Spinal cord (tissue), 10 donors: Measurements from ENCODE around the gene SNRNP27. TPM values are rescaled to one million over a fixed set of nuclear protein-coding genes. Genes with fewer than 3 reads are reported as not detected.

Source experiments
- DNase-seq, 6 donors: peaks; one replicate each; pipeline versions ENCODE4 v3.0.0 to v3.0.0-alpha.2; 2013 to 2015; ENCODE audit warnings: low spot score in 6 of 6, low read depth in 4 of 6
- H3K27ac ChIP-seq: one replicate; pipeline ENCODE4 v1.5.1; 2013; ENCODE audit warnings: low read depth, low read length, control low read depth
- H3K27me3 ChIP-seq: one replicate; pipeline ENCODE4 v1.6.1; 2013; ENCODE audit warnings: low read length; ENCODE audit not compliant: control insufficient read depth, insufficient read depth
- H3K36me3 ChIP-seq: one replicate; pipeline ENCODE4 v1.6.1; 2013; ENCODE audit warnings: low read length; ENCODE audit not compliant: control insufficient read depth, insufficient read depth
- H3K4me1 ChIP-seq: one replicate; pipeline ENCODE4 v1.6.1; 2013; ENCODE audit warnings: low read length; ENCODE audit not compliant: control insufficient read depth, insufficient read depth
- H3K4me3 ChIP-seq: one replicate; pipeline ENCODE4 v1.5.1; 2013; ENCODE audit warnings: low read depth, low read length, control low read depth
- H3K9me3 ChIP-seq: one replicate; pipeline ENCODE4 v1.6.1; 2013; ENCODE audit warnings: low read length; ENCODE audit not compliant: control insufficient read depth, insufficient read depth
- WGBS: methylation state at CpG from one replicate; pipeline ENCODE4 v1.1.5; 2013; ENCODE audit warnings: missing lambda C conversion rate; ENCODE audit not compliant: insufficient coverage; 5-methylcytosine and 5-hydroxymethylcytosine counted together
- polyA plus RNA-seq, 2 donors: library from polyadenylated mRNA; unstranded; fragments of 120-200 nt; gene quantifications; one replicate each; pipeline ENCODE4 v1.2.1, GENCODE V29; 2013; ENCODE audit not compliant: insufficient read length in 2 of 2
- total RNA-seq, 2 donors: library from RNA; depleted of rRNA in 1 of 2; stranded (reverse); fragments of 120-200 nt in 1 of 2; fragments of >200 nt in 1 of 2; gene quantifications; one replicate each; pipeline versions ENCODE4 v1.2.3 to v1.2.4, GENCODE V29; 2013 to 2014
- donor health status: healthy.

The SNRNP27 gene
- total and polyA plus RNA-seq, 4 donors: 57.0 to 95.8 (median 80.4) TPM

DNA sequence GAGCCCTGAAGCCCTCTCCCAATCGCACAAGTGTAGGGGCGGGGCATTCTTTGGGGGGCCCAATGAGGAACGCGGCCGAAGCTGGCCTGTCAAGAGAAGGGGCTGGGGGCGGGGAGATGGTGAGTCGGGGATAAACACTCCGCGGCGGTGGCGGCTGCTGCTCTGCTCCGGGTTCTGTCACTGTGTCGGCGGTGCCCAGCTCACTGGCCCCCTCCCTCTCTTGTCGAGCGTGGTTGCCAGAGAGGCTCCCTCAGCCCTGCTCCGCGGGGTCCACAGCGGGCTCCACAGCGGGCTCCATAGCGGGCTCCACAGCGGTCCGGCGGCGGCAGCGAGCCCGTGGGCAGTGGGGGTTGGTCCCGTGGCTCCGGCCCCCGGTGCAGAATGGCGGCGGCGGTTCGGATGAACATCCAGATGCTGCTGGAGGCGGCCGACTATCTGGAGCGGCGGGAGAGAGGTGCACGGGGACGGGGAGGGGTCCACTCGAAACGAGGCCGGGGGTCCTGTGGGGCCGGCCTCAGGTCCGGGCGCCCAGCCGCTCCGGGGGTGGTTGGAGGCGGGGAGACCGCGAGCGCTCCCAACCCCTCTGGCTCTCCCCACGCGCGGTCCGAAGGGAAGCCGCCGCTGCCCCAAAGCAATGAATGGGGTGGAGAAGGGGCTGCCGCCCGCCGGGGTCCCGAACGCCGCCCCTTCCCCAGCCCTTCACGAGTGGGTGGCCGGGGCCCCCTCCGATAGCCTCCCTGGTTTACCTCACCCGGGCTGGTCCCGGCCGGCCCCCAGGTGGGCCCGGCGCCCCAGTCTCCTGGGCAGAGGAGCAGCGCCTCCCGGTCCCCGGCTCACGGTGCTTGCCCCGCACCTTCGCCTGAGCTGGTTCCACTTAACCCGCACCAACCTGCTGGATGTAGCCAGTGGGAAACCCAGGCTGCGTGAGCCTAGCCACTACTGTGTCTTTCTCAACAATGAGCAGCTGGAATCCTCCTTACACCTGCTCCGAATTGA is 21.5 kb downstream of the SNRNP27 start, which contains the start of gene MXD1:
Gene MXD1 (plus strand): TSS at position 160 of the 996 bp plus-strand sequence. CDS start 222 bp downstream, at position 382.
- peak in 2 of 6 donors; percentile 31 to 44 for DNase-seq
- H3K4me3 ChIP-seq: peak within 1 kb of the TSS; percentile 72
- peak within 1 kb of the TSS; percentile 97 for H3K27ac ChIP-seq
- H3K27me3 ChIP-seq: no peaks in the 10 kb centered on the region
- under 1% methylated on average over 75 of the region's 81 CpGs for WGBS
- H3K36me3 ChIP-seq: peaks cover 10% of the 10 kb centered on the region
- no peaks in the 10 kb centered on the region for H3K9me3 ChIP-seq
- peaks cover 11% of the 10 kb centered on the region for H3K4me1 ChIP-seq

DNA sequence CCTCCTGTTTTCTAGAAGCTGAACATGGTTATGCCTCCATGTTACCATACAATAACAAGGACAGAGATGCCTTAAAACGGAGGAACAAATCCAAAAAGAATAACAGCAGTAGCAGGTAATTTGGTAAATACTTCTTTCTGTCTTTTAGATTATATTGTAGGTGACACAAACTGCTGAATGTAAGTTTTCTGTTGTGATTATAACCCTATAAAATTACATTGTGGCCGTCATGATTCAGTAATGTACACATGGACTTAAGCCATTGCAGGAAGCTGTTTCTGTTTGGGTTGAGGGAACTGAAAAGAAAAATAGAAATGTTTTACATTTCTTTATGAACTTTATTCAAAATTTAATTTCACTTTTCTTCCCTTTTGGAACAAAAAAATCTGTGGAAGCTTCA is 22.4 kb downstream of the SNRNP27 start:
- H3K36me3 ChIP-seq: peaks cover 10% of the 10 kb centered on the region
- H3K27ac ChIP-seq: no peak overlapping the region
- no CpG with 5 or more reads among the region's 2 CpGs for WGBS
- H3K9me3 ChIP-seq: no peaks in the 10 kb centered on the region
- H3K27me3 ChIP-seq: no peaks in the 10 kb centered on the region
- H3K4me1 ChIP-seq: peaks cover 11% of the 10 kb centered on the region
- DNase-seq: no peak
- peak overlapping the region; percentile 72 for H3K4me3 ChIP-seq

DNA sequence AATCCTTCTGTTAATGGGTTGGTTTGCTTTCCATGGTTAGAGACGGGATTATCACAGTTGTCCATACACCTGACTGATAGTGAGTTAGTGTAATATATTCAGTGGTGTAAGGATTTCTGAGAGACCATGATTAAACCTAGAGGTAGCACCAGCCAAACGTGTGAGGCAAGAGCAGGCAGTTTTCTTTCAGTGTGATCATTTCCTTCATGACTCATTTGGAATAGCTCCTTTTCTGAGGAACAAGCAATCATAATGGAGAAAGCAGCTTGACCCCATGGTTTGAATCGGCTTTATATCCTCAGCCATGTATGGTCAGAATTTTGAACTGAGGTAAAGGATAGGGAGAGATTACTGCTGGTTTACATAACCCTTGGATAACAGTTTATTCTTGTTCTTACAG is 24.1 kb downstream of the SNRNP27 start:
- H3K4me3 ChIP-seq: no peak overlapping the region

DNA sequence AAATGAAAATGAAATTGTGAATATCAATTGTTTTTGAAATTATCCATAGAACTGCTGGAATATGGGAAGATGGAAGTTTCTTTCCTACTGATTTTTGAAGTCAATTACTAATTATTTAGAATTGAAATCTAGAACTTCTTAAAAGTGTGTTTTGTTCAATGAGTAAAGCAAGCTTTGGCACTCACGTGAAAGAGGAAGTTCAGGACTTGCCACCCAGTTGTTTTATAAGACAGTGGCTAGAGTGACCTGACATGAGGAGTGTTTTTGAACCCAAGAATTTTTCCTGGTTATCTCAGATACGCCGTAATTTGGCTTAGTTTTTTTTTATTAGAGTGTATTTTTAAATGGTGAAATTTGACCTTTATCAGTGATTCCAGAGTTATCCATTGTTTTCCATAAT is 24.6 kb downstream of the SNRNP27 start:
- Histone ChIP-seq H3K4me3 (no peak overlapping the region), H3K27ac (no peak overlapping the region), H3K27me3 (no peaks in the 10 kb centered on the region), H3K9me3 (no peaks in the 10 kb centered on the region), H3K36me3 (peaks cover 15% of the 10 kb centered on the region), H3K4me1 (peaks cover 11% of the 10 kb centered on the region)
- no CpG with 5 or more reads among the region's 3 CpGs for WGBS
- DNase-seq: no peak

More for the DNA sequence above, 24.1 kb downstream of the SNRNP27 start:
- Histone ChIP-seq H3K27ac (no peak overlapping the region), H3K36me3 (peaks cover 13% of the 10 kb centered on the region), H3K9me3 (no peaks in the 10 kb centered on the region), H3K27me3 (no peaks in the 10 kb centered on the region), H3K4me1 (peaks cover 11% of the 10 kb centered on the region)
- DNase-seq: no peak
- 100% methylated on average over 1 of the region's 3 CpGs for WGBS

DNA sequence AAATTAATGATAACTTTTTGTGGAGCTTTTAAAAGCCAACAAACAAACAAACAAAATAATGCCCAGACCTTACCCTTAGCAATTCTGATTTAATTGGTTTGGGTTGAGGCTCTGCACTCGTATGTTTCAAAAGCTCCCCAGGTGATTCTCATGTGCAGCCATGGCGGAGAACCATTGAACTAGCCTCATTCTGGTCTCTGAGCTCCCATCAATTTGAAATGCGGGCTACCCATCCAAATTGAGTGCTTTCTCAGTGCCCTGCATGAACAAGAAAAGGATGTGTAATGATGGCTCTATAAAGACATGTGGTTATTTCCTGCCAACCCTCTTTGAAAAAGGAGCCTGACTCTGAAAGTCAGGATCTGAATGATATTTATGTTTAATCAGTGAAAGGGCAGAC is 29.4 kb downstream of the SNRNP27 start:
- H3K36me3 ChIP-seq: peaks cover 15% of the 10 kb centered on the region
- no peak overlapping the region for H3K27ac ChIP-seq
- peak in 1 of 6 donors; percentile 76 for DNase-seq
- no peaks in the 10 kb centered on the region for H3K4me1 ChIP-seq
- H3K4me3 ChIP-seq: no peak overlapping the region
- no peaks in the 10 kb centered on the region for H3K9me3 ChIP-seq
- H3K27me3 ChIP-seq: no peaks in the 10 kb centered on the region
- WGBS: no CpG with 5 or more reads among the region's 3 CpGs

DNA sequence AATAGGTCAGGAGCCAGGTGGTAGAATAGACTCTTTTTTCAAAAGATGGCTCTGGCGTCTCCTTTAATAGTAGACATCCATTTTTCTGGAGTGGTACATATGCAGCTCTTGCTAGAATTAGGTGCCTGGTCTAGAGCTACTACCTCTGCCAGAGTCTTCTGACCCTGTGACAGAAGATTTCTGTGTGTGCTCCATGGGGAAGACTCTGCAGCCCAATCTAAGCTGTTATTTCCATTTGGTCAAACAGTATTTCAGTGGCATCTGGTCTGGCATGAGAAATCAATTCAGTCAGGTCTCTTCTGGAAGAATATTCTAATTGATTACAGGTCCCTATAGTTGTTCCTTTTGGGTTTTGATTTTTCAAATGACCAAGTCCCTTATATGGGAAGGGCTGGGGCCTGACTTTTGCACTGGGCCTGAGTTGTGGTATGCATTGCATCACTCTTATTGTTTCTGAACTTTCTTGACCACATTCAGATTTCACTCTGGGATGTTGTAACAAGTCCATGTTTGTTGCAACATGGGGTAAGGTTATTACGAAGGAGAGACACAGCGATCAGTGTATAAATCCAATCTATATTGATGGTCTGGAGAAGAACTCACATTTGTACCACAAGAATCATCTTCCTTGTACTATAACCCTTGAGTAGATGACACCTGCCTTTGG is 33.2 kb downstream of the SNRNP27 start:
- no peak overlapping the region for H3K4me3 ChIP-seq
- 60% methylated on average over 1 of the region's 3 CpGs for WGBS
- H3K27ac ChIP-seq: no peak overlapping the region
- H3K27me3 ChIP-seq: no peaks in the 10 kb centered on the region
- H3K36me3 ChIP-seq: peaks cover 5% of the 10 kb centered on the region
- no peak for DNase-seq
- no peaks in the 10 kb centered on the region for H3K4me1 ChIP-seq
- no peaks in the 10 kb centered on the region for H3K9me3 ChIP-seq

DNA sequence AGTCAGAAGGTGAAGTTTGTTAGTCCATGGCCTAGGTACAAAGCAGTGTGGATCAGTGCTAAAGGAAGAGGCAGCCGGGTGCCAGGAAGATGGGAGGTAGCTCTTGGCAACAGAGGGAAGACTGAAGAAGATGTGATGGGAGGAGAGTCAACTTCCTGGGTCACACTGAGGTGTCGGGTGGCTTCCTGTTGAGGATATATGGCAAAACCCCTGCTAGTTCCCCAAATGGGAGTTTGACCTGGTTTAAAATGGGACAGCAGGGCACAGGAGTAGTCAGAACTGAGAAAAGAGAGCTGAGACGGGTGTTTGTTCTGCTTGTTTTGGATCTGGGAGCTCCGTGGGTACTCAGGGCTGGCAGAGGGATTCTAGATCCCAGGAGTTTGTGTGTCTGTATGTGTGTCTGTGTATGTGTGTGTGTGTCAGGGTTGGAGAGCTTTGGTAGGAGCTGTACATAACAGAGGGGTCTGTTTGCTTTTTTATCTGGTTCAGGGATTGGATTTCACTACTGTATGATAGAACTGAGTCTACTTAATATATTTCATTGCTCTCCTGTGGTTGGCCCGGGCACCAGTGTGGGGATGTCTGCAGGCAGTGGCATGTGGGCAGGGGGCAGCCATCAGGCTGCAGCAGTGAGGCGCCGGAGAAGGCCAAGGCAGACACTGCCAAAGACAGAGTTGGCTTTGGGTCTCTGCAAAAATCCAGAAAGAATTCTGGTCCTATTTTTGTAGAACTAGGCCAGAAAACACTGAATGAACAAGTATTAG is 38.3 kb downstream of the SNRNP27 start:
- no peak overlapping the region for H3K27ac ChIP-seq
- H3K36me3 ChIP-seq: peaks cover 16% of the 10 kb centered on the region
- H3K4me3 ChIP-seq: no peak overlapping the region
- no peaks in the 10 kb centered on the region for H3K27me3 ChIP-seq
- DNase-seq: no peak
- no peaks in the 10 kb centered on the region for H3K9me3 ChIP-seq
- WGBS: 73% methylated on average over 7 of the region's 7 CpGs
- H3K4me1 ChIP-seq: peaks cover 4% of the 10 kb centered on the region

DNA sequence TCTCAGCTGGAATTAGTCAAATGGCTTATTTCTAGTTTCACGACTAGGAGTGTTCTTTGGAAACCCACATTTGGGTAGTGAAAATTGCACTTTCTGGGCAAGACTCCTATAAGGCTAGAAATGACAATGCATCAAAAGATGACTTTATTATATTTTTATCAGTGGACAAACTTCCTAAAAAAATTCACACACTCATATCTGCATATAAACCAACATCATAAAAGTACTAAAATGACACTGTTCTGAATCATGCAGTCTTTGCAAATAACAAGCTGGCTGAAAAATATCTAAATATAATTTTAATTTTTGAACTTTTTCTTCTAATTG is 38.8 kb downstream of the SNRNP27 start:
- no CpG with 5 or more reads among the region's 1 CpG for WGBS
- peaks cover 22% of the 10 kb centered on the region for H3K36me3 ChIP-seq
- peaks cover 4% of the 10 kb centered on the region for H3K4me1 ChIP-seq
- H3K9me3 ChIP-seq: no peaks in the 10 kb centered on the region
- no peak overlapping the region for H3K27ac ChIP-seq
- no peaks in the 10 kb centered on the region for H3K27me3 ChIP-seq
- no peak overlapping the region for H3K4me3 ChIP-seq
- DNase-seq: no peak

DNA sequence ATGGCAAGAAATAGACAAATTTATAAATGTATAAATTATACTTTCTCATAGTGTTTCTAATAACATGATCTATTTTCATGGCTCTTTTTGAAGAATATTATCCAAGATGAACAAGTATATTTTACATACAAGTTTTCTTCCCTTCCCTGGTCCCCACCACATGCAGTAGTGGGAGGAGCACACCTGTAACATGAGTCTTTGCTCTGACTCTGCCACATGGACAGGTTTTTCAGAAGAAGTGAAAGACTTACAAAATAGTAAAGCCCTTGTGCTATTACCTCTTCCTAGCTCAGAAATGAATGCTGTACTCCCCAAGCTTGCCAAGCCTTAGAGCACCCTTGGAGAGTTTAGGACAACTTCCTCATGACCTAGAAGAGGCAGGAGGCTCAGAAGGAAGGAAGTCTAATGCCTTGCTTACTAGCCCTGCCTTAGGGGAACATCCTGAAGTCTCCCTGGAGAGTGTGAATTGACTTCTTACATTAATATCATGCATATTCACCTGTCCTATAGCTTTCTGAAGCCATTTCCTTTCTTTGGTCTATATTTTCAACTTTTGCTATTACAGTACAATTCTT is 39.6 kb downstream of the SNRNP27 start:
- H3K9me3 ChIP-seq: no peaks in the 10 kb centered on the region
- H3K27me3 ChIP-seq: no peaks in the 10 kb centered on the region
- H3K27ac ChIP-seq: no peak overlapping the region
- peaks cover 4% of the 10 kb centered on the region for H3K4me1 ChIP-seq
- peaks cover 30% of the 10 kb centered on the region for H3K36me3 ChIP-seq
- no peak for DNase-seq
- H3K4me3 ChIP-seq: no peak overlapping the region
